ENCODE measurements around the gene TLR9.

DNA sequence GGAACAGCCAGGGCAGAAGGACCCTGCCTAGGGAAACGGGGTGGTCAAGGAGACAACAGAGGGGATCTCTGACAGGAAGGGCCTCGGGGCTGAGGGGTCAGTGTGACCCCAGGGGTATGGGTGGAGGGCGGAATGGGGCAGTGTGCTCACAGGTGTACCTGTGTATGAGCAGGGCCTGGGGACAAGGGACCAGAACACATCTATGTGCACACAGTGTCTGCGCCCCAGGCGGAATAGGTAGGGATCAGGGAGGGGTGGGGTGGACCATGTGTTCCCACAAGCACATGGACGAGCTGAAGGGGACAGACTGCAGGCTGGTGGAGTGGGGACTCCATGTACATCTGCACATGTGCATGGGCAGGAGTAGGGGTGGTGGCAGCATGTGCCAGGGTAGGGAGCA is 5.0 kb upstream of the TLR9 start:
- no peak for TF ChIP-seq CTCF (IDR thresholded peaks at IDR 0.05)
- no peak for TF ChIP-seq POLR2A (IDR thresholded peaks at IDR 0.05)

All from uterus (tissue), 2 donors.